Hepatic stellate cell (primary cell): ENCODE results near the gene YTHDF2.
A peak's percentile ranks its signal among the peaks of the same experiment; 100 is the strongest.
"Not testable (repeated sequence)": the region's sequence is repeated elsewhere in the genome, so short reads cannot be mapped to it uniquely, and the experiment has no call there.

ENCODE experiments used
- DNase-seq: peaks from one replicate; pipeline ENCODE4 v3.0.0; 2011; ENCODE audit warnings: low spot score

The YTHDF2 gene

GRCh38 chr1:28736450-28737306 lies at the start of gene YTHDF2:
Gene YTHDF2, plus strand, starts transcription at chr1:28736940. Its CDS starts 181 bp downstream, at chr1:28737121.
- DNase-seq: peak; percentile 94

GRCh38 chr1:28691627-28692026 lies 45.1 kb upstream of the YTHDF2 start:
- not testable (repeated sequence) for DNase-seq

- no peak for DNase-seq
These were observed 33.1 kb upstream of the YTHDF2 start for GRCh38 chr1:28703629-28704028.

- DNase-seq: no peak
These were observed 20.4 kb upstream of the YTHDF2 start for GRCh38 chr1:28716336-28716735.

- DNase-seq: no peak
These were observed 18.6 kb upstream of the YTHDF2 start for GRCh38 chr1:28718166-28718565.

GRCh38 chr1:28718586-28719331 lies 18.0 kb upstream of the YTHDF2 start:
- DNase-seq: no peak

GRCh38 chr1:28719332-28719619 lies 17.5 kb upstream of the YTHDF2 start:
- DNase-seq: no peak

- no peak for DNase-seq
These were observed 16.4 kb upstream of the YTHDF2 start for GRCh38 chr1:28720376-28720775.

GRCh38 chr1:28721927-28722326 lies 14.8 kb upstream of the YTHDF2 start:
- DNase-seq: not testable (repeated sequence)

GRCh38 chr1:28725365-28725764 lies 11.4 kb upstream of the YTHDF2 start:
- not testable (repeated sequence) for DNase-seq

GRCh38 chr1:28735961-28736449 lies 735 bp upstream of the YTHDF2 start:
- DNase-seq: no peak

- DNase-seq: peak; percentile 52
These were observed 780 bp downstream of the YTHDF2 start for GRCh38 chr1:28737307-28738132.

GRCh38 chr1:28740118-28740517 lies 3.4 kb downstream of the YTHDF2 start:
- no peak for DNase-seq

GRCh38 chr1:28744184-28744583 lies 7.4 kb downstream of the YTHDF2 start:
- no peak for DNase-seq

- no peak for DNase-seq
These were observed 9.0 kb downstream of the YTHDF2 start for GRCh38 chr1:28745653-28746173.

GRCh38 chr1:28750330-28750729 lies 13.6 kb downstream of the YTHDF2 start:
- DNase-seq: no peak

- not testable (repeated sequence) for DNase-seq
These were observed 14.1 kb downstream of the YTHDF2 start for GRCh38 chr1:28750771-28751294.

GRCh38 chr1:28751315-28752060 lies 14.7 kb downstream of the YTHDF2 start:
- DNase-seq: peak; percentile 56

- no peak for DNase-seq
These were observed 19.0 kb downstream of the YTHDF2 start for GRCh38 chr1:28755701-28756100.

- no peak for DNase-seq
These were observed 20.1 kb downstream of the YTHDF2 start for GRCh38 chr1:28756846-28757245.

- no peak for DNase-seq
These were observed 21.7 kb downstream of the YTHDF2 start for GRCh38 chr1:28758420-28758819.
